HepG2 (cell line): ENCODE results near the gene SGCE. TPM values are rescaled to one million over a fixed set of nuclear protein-coding genes. Genes with fewer than 3 reads are reported as not detected.

Source experiments
- ATAC-seq: fragments of 200-7000 bp; cut with Tn5 transposase; 3 replicates; pipeline ENCODE4 v1.9.1; 2020; ENCODE audit warnings: mild to moderate bottlenecking, moderate library complexity
- BruUV-seq: library from RNA; stranded (reverse); fragments of 400-500 nt; replicated peaks from 2 replicates; lab custom pipeline; 2021; lab: Mats Ljungman, UMichigan
- CTCF ChIA-PET: fragments of 300-600 bp; formaldehyde crosslinking; extraction: SDS; loops from one replicate; lab custom pipeline; 2021; ENCODE audit warnings: low total read pairs, inconsistent platforms, low intra/inter-chr PET ratio; lab: Yijun Ruan, JAX
- POLR2A ChIA-PET: fragments of 350-600 bp; sonication (Branson Sonifier 250); formaldehyde crosslinking; loops from one replicate; lab custom pipeline; 2020; ENCODE audit warnings: antibody characterized with exemption, inconsistent platforms; lab: Yijun Ruan, JAX
- DNase-seq: peaks from one replicate; pipeline ENCODE4 v3.0.0-alpha.2; 2015; ENCODE audit warnings: low spot score
- FAIRE-seq: peaks from 3 replicates; lab custom pipeline; 2011; peaks lifted over from hg19 to GRCh38; lab: Jason Lieb, UNC
- H2AFZ ChIP-seq: one replicate; pipeline ENCODE4 v1.6.1; 2011; ENCODE audit warnings: low read length, inconsistent platforms
- H3K27ac ChIP-seq: fragments of 300-600 bp; 3 replicates; pipeline ENCODE4 v1.8.0; 2011; ENCODE audit warnings: mixed run types, mild to moderate bottlenecking, mixed read lengths, low read length, inconsistent platforms; ENCODE audit not compliant: insufficient read depth; ENCODE audit errors: extremely low read length
- H3K27me3 ChIP-seq, 2 experiments: fragments of 200-600 bp in 1 of 2; 2 replicates in 1 of 2; 3 replicates in 1 of 2; pipeline versions ENCODE4 v1.6.0 to v1.8.0; 2011; ENCODE audit warnings: low read length in 2 of 2, mild to moderate bottlenecking in 2 of 2, moderate library complexity in 2 of 2, inconsistent platforms in 1 of 2; ENCODE audit not compliant: insufficient read depth in 2 of 2, control insufficient read depth in 1 of 2
- H3K36me3 ChIP-seq, 2 experiments: fragments of 200-600 bp in 1 of 2; replicated peaks in 1 of 2; 2 replicates in 1 of 2; 3 replicates in 1 of 2; pipeline versions ENCODE4 v1.5.1 to v1.8.0; 2011; ENCODE audit warnings: low read length in 2 of 2, inconsistent platforms in 1 of 2; ENCODE audit not compliant: insufficient read depth in 2 of 2, control insufficient read depth in 1 of 2
- H3K4me1 ChIP-seq: 2 replicates; pipeline ENCODE4 v1.5.1; 2012; ENCODE audit warnings: low read length, inconsistent platforms; ENCODE audit not compliant: insufficient read depth
- H3K4me2 ChIP-seq: 2 replicates; pipeline ENCODE4 v1.6.0; 2011; ENCODE audit warnings: low read depth, low read length, inconsistent platforms
- H3K4me3 ChIP-seq, 3 experiments: fragments of 200-600 bp in 1 of 3; sonication (generic), shearing (Covaris generic) in 1 of 3; replicated peaks in 1 of 3; 2 replicates each; pipeline ENCODE4 v1.5.1; 2011 to 2016; ENCODE audit warnings: low read length in 3 of 3, inconsistent platforms in 2 of 3, low read depth in 2 of 3, mild to moderate bottlenecking in 2 of 3, control low read depth in 1 of 3, mixed read lengths in 1 of 3; ENCODE audit not compliant: insufficient read depth in 1 of 3
- H3K79me2 ChIP-seq: one replicate; pipeline ENCODE4 v1.6.1; 2011; ENCODE audit warnings: low read length, inconsistent platforms; ENCODE audit not compliant: insufficient read depth
- H3K9ac ChIP-seq: 2 replicates; pipeline ENCODE4 v1.6.0; 2011; ENCODE audit warnings: mild to moderate bottlenecking, low read depth, low read length, inconsistent platforms; ENCODE audit not compliant: insufficient read depth
- H3K9me3 ChIP-seq: 2 replicates; pipeline ENCODE4 v1.5.1; 2012; ENCODE audit warnings: mild to moderate bottlenecking, low read length
- H4K20me1 ChIP-seq: 2 replicates; pipeline ENCODE4 v1.6.0; 2011; ENCODE audit warnings: inconsistent platforms, mild to moderate bottlenecking, low read length, moderate library complexity; ENCODE audit not compliant: insufficient read depth
- HDAC1 ChIP-seq: sonication (generic); formaldehyde crosslinking; IDR thresholded peaks from 2 replicates; pipeline ENCODE4 v1.5.1; 2020; ENCODE audit warnings: mild to moderate bottlenecking, missing genetic modification reagents
- MTF2 ChIP-seq: sonication (generic); formaldehyde crosslinking; IDR thresholded peaks from 2 replicates; pipeline ENCODE4 v1.5.0; 2020; ENCODE audit warnings: missing genetic modification reagents, borderline replicate concordance
- RBM39 ChIP-seq: fragments of 200-400 bp; formaldehyde crosslinking; IDR thresholded peaks from one replicate; pipeline ENCODE4 v1.6.1; 2018; ENCODE audit warnings: antibody characterized with exemption, mild to moderate bottlenecking, low read depth, low read length; ENCODE audit not compliant: poor library complexity, severe bottlenecking
- THAP11 ChIP-seq: IDR thresholded peaks from 2 replicates; pipeline ENCODE4 v1.6.1; 2016; ENCODE audit warnings: missing biosample characterization, missing genetic modification reagents
- ZNF326 ChIP-seq: sonication (generic); formaldehyde crosslinking; IDR thresholded peaks from 2 replicates; pipeline ENCODE4 v1.4.0; 2020; ENCODE audit warnings: missing genetic modification reagents, borderline replicate concordance
- ZNF414 ChIP-seq: sonication (generic); formaldehyde crosslinking; IDR thresholded peaks from 2 replicates; pipeline ENCODE4 v1.5.0; 2020; ENCODE audit warnings: missing genetic modification reagents
- ZNF468 ChIP-seq: sonication (generic); formaldehyde crosslinking; IDR thresholded peaks from 2 replicates; pipeline ENCODE4 v1.8.0; 2022; ENCODE audit warnings: mild to moderate bottlenecking, moderate library complexity, missing genetic modification reagents
- ZUFSP ChIP-seq: sonication (generic); formaldehyde crosslinking; IDR thresholded peaks from 2 replicates; pipeline ENCODE4 v1.9.0; 2021; ENCODE audit warnings: missing genetic modification reagents, mild to moderate bottlenecking, borderline replicate concordance
- WGBS: methylation state at CpG from one replicate; pipeline ENCODE4 v1.1.6; 2017; ENCODE audit warnings: low lambda C conversion rate; 5-methylcytosine and 5-hydroxymethylcytosine counted together
- in situ Hi-C: cut with HindIII; loops from 2 replicates; pipeline ENCODE4 v1.10.0; 2017; ENCODE audit warnings: low pct_unique_long_range_greater_than_20kb; ENCODE audit not compliant: extremely low pct_ligation_motif_present
- intact Hi-C: fragments of 100-400 bp; cut with micrococcal nuclease; formaldehyde crosslinking; loops from one replicate; pipeline ENCODE4 v1.10.0; 2022; ENCODE audit not compliant: unreplicated experiment
- polyA plus RNA-seq, 8 experiments: library from polyadenylated mRNA; depleted of rRNA in 3 of 8; stranded (reverse) in 7 of 8; unstranded in 1 of 8; fragments of >200 nt; fragmentation: Illumina TruSeq in 4 of 8; extraction: Trizol in 4 of 8; gene quantifications; 2 replicates each; pipeline versions ENCODE4 v1.2.1 to v1.2.3, GENCODE V29; 2011 to 2016; ENCODE audit warnings: low read depth in 4 of 8, missing spikeins in 1 of 8, mixed read lengths in 1 of 8; ENCODE audit not compliant: insufficient read depth in 1 of 8
- total RNA-seq, 5 experiments: library from RNA; depleted of rRNA; stranded (reverse); fragments of >200 nt; fragmentation: Illumina TruSeq; extraction: Trizol; gene quantifications; 2 replicates each; pipeline ENCODE4 v1.2.3, GENCODE V29; 2016; ENCODE audit warnings: low read depth in 1 of 5
- TF ChIP-seq, protein P1 (sequence below): sonication (generic); formaldehyde crosslinking; IDR thresholded peaks from 2 replicates; pipeline ENCODE4 v1.4.0; 2020; ENCODE audit warnings: missing genetic modification reagents

Gene SGCE
- total and polyA plus RNA-seq, 2 of the 13 experiments (the other 11 are each of a cell fraction or from before 2014, with no cell fraction given): 52.3 to 71.1 TPM

GRCh38 chr7:94605031-94605430 lies 50.9 kb downstream of the SGCE start:
- 93% methylated on average over 1 of the region's 1 CpG for WGBS

More at GRCh38 chr7:94605031-94605430, 50.9 kb downstream of the SGCE start:
- H3K9me3 ChIP-seq: no peaks in the 10 kb centered on the region
- H3K4me2 ChIP-seq: no peak overlapping the region
- H3K36me3 ChIP-seq: peaks cover 0 to 1% of the 10 kb centered on the region in 2 experiments; a peak in 3 of 5 replicates
- no peak overlapping the region for H2AFZ ChIP-seq
- H3K4me1 ChIP-seq: no peaks in the 10 kb centered on the region
- intact Hi-C loops: no loop called here
- DNase-seq: no peak
- no TSS peak for BruUV-seq
- FAIRE-seq: no peak
- no peaks in the 10 kb centered on the region for H4K20me1 ChIP-seq
- in situ Hi-C loops: no loop called here
- no peaks in the 10 kb centered on the region for H3K79me2 ChIP-seq
- no peak overlapping the region for H3K27ac ChIP-seq
- TF ChIP-seq HDAC1 (CRISPR knock-in tag): no peak
- no peak for TF ChIP-seq ZNF468 (CRISPR knock-in tag)
- TF ChIP-seq MTF2 (CRISPR knock-in tag): no peak
- TF ChIP-seq ZNF326 (CRISPR knock-in tag): no peak
- no peak for TF ChIP-seq ZNF414 (CRISPR knock-in tag)
- TF ChIP-seq ZUFSP: no peak
- TF ChIP-seq, protein P1, sequence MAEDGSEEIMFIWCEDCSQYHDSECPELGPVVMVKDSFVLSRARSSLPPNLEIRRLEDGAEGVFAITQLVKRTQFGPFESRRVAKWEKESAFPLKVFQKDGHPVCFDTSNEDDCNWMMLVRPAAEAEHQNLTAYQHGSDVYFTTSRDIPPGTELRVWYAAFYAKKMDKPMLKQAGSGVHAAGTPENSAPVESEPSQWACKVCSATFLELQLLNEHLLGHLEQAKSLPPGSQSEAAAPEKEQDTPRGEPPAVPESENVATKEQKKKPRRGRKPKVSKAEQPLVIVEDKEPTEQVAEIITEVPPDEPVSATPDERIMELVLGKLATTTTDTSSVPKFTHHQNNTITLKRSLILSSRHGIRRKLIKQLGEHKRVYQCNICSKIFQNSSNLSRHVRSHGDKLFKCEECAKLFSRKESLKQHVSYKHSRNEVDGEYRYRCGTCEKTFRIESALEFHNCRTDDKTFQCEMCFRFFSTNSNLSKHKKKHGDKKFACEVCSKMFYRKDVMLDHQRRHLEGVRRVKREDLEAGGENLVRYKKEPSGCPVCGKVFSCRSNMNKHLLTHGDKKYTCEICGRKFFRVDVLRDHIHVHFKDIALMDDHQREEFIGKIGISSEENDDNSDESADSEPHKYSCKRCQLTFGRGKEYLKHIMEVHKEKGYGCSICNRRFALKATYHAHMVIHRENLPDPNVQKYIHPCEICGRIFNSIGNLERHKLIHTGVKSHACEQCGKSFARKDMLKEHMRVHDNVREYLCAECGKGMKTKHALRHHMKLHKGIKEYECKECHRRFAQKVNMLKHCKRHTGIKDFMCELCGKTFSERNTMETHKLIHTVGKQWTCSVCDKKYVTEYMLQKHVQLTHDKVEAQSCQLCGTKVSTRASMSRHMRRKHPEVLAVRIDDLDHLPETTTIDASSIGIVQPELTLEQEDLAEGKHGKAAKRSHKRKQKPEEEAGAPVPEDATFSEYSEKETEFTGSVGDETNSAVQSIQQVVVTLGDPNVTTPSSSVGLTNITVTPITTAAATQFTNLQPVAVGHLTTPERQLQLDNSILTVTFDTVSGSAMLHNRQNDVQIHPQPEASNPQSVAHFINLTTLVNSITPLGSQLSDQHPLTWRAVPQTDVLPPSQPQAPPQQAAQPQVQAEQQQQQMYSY (CRISPR knock-in tag): no peak
- no peak for TF ChIP-seq RBM39
- no peak for TF ChIP-seq THAP11
- ChIA-PET POLR2A (no interaction called here), CTCF (no interaction called here)
- no peak for ATAC-seq
- H3K27me3 ChIP-seq: no peaks in the 10 kb centered on the region
- no peak overlapping the region for H3K9ac ChIP-seq
- no peak overlapping the region for H3K4me3 ChIP-seq
